CD4-positive, alpha-beta T cell treated with Interleukin-17A for 1 hour (primary cell): ENCODE measurements around the gene USP47.
"Not testable (repeated sequence)": the region's sequence is repeated elsewhere in the genome, so short reads cannot be mapped to it uniquely, and the experiment has no call there.

Experiments used
- DNase-seq: peaks from one replicate; pipeline ENCODE4 v3.0.0-alpha.2; 2020

The USP47 gene

DNA sequence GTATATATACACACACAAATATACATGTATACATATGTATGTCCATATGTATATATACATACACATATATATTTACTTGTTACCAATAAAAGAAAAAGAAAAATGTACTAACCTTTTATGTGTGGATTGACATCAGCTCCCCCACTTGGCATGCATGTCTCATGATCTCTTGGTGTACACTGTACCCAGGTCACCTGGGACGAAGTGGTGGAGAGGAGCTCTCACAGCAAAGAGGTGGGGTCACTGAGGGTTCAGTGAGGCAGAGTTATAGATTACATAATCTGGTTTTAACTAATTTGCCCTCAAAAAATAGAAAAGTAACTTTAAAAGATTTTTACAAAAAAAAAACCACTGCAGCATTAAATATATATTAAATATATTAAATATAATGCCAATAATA is 15.5 kb upstream of the USP47 start:
- DNase-seq, result no peak

DNA sequence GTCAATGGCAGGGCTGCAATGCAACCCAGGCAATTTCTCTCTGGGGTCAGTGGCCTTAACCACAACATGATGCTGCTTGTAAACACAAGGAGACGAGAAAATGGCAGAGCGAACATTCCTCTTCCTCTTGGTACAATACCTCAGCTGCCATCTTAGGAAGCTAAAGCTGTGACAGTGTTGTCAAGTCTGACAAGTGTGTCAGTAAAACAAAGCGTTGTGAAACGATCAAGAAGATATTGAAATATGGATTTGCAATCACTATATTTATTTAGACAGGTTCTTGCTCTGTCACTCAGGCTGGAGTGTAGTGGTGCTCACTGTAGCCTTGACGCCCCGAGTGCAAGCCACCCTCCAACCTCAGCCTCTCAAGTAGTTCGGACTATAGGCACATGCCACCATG is 14.5 kb upstream of the USP47 start:
- DNase-seq, result no peak

- not testable (repeated sequence) for DNase-seq
Observed at GRCh38 chr11:11831406-11831805, 10.4 kb upstream of the USP47 start.

DNA sequence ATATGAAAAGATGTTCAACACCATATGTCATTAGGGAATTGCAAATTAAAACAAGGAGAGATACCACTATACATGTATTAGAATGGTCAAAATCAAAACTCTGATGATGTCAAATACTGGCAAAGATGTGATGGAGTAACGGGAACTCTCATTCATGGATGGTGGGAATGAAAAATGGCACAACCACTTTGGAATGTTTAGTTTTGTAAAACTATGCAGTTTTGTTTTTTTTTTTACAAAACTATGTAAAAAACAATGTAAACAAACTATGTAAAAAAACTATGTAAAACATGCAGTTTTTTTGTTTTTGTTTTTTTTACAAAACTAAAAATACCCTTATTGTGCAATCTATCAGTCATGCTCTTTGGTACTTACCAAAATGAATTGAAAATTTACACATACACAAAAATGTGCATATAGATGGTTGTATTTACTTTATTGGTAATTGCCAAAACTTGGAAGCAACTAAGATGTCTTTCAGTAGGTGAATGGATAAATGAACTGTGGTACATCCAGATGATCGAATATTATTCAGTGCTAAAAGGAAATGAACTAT is 5.0 kb upstream of the USP47 start:
- no peak for DNase-seq

- no peak for DNase-seq
Observed at GRCh38 chr11:11839718-11840117, 2.1 kb upstream of the USP47 start.

- DNase-seq, result no peak
Observed at GRCh38 chr11:11841116-11841722, 553 bp upstream of the USP47 start.

GRCh38 chr11:11842421-11843008 is 743 bp downstream of the USP47 start:
- DNase-seq, result peak; percentile 77

DNA sequence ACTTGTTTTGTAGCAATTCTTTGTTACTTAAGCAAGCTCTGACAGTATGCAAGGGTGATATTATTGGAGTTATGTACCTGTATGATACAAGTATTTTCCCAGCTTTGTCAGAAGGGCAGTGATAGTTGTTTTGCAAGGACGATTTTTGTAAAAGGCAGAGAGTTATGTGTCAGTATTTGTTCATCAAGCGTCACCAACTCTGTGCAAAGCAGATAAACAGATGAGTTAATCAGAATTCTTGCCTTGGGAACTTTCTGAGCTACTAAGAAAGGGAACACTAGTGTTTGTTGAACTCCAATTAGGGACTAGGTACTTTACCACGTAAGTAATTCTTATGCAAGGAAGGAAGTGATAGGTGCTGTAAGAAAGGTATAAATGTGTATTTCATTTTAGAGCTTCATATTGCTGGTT is 1.4 kb downstream of the USP47 start:
- DNase-seq, result peak; percentile 73

DNA sequence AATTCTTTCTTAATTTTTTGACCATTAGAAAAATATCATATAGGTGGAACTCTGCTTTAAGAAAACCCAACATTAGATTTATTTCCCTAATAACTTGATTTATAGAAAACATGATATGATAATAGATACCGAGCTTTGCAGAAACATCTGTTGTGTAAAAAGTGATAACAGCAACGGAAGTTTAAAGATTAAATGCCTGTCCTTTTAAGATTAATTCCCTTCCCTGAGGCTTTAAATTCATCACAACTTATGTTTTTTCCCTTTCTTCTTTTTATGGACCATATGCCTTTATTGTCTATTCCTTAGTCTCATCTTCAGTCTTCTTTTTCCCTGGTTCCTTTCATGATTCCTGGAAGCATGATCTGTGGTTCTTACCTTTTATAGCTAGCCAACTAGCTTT is 1.9 kb downstream of the USP47 start:
- DNase-seq, result no peak

DNA sequence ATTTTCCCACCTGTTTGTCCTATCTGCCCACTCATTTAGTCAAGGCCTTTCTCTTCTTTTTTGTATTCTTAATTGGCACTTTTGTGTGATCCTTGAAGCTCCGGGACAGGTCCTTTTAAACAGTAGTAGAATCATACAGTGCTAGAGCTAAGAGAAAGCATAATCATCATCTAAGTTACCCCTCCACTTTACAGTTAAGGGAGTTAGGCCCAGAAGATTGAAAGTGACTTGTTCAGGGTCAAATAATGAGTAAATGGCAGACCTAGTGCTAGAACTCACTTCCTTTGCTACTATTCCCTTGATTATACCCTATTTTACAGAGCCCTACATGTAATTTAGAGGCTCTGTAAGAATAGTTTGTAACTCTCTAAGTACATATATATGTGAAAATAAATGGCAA is 2.5 kb downstream of the USP47 start:
- DNase-seq, result no peak

- no peak for DNase-seq
Observed at GRCh38 chr11:11845071-11845470, 3.3 kb downstream of the USP47 start.

DNA sequence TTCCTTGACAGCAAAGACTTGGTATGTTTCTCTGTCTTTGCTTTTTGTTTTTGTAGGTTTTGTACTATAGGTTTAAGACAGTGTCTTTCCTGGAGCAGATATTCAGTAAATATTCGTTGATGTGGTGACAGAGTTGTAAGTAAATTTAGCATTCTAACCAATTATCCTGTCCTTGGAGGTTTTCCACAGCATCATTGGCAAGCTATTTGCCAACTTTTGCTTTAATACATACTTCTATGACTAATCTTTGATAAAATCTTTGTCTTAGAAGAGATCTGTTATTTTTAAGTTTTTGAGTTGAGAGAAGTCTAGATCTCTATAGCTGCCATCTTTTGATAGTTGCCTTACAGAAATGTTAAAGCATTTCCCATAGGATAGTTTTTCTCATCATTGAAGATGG is 3.8 kb downstream of the USP47 start:
- no peak for DNase-seq

DNA sequence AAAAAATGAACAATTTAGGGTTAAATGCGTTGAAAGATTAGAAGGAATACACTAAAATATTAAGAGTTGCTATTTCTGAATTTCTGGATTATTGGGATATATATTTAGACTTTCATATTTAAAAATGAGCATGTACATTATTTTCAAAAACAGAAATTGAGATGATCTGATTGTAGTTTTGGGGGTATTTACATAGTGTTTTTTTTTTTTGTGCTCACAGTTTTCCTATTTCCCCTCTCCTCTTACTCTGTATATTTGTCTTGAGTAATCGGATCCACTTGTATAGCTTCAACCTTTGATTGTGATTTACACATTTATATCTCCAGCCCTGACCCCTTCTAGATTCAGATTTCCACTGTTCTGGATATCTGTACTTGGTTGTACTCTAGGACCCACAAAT is 5.3 kb downstream of the USP47 start:
- no peak for DNase-seq

DNA sequence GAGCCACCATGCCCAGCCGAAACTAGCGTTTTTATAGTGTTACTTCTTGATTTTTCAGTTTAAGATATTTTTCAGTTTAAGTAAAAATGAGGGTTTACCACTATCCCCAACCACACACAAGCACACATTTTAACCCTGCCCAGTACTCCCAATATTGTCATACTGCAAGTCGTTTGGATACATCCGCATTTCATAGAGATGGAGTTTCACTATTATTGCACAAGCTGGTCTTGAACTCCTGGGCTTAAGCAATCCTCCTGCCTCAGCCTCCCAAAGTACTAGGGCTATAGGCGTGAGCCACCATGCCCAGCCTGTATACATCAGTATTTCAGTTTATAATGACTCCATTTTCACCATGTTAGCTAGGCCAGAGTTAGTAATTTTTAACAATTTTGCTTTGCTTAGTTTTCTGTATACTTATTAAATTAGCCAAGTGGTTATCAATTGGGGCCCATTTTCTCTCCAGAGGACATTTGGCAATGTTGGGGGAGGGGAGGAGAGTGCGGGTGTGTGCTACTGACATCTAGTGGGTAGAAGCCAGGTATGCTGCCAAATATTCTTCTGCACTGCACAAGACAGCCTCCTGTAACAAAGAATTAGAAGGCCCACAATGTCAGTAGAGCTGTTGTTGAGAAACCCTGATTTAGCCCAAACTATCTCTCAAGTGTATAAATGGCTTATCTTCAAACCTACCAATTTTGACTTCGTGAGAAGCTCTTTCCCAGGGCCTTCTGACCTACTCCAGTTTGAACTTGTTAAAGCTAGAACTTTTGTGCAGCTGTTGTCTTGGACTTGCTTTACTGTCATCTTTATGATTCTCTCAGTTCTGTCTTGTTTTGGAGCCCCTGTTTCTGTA is 7.3 kb downstream of the USP47 start:
- DNase-seq, result peak; percentile 81

DNA sequence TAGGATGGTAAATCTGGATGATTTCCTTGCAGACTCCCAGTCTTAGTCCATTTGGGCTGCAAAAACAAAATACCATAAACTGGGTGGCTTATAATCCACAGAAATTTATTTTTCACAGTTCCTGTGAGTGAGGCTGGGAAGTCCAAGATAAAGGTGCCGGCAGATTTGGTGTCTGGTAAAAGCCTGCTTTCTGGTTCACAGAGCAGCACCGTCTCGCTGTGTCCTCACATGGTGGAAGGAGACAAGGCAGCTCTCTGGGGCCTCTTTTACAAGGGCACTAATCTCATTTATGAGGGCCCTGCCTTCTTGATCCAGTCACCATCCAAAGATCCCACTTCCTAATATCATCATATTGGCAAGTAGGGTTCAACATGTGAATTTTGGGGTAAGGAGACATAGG is 8.9 kb downstream of the USP47 start:
- no peak for DNase-seq

DNA sequence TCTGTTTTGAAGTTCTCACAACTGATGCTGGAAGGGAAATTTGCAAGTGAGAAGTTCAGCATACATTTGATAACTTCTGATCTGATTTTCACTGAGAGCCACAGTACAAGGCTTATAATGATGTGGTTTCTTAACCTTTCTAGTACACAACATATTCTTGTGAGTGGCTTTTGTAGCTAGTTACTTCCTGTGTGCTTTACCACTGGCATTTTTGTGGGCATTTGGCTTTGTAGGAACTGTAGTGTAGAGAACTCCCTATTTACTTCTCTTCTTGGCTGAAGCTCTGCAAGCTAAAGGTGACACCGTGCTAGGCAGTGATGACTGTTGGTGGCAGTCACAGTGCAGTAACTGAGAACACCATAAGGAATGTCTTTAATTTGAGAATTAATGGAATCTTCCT is 14.9 kb downstream of the USP47 start:
- DNase-seq, result peak; percentile 65

GRCh38 chr11:11857769-11858168 is 16.0 kb downstream of the USP47 start:
- peak; percentile 75 for DNase-seq

DNA sequence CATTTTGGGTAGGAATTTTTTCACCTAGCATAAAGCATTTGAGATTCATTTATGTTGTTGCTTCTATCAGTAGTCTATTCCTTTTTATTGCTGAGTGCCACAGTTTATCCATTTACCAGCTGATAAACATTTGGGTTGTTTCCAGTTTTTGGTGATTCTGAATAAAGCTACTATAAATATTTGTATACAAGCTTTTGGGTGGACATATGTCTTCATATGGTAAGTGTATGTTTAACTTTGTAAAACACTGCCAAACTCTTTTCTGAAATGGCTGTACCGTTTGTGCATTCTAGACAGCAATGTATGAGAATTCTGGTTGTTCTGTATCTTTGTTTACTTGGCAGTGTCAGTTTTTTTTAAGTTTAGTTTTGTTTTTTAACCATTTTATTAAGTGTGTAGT is 16.9 kb downstream of the USP47 start:
- DNase-seq, result no peak

- no peak for DNase-seq
Observed at GRCh38 chr11:11860103-11860979, 18.6 kb downstream of the USP47 start.

- DNase-seq, result no peak
Observed at GRCh38 chr11:11862999-11863398, 21.2 kb downstream of the USP47 start.

GRCh38 chr11:11864332-11864731 is 22.6 kb downstream of the USP47 start:
- no peak for DNase-seq

GRCh38 chr11:11864803-11865202 is 23.0 kb downstream of the USP47 start:
- DNase-seq, result no peak

DNA sequence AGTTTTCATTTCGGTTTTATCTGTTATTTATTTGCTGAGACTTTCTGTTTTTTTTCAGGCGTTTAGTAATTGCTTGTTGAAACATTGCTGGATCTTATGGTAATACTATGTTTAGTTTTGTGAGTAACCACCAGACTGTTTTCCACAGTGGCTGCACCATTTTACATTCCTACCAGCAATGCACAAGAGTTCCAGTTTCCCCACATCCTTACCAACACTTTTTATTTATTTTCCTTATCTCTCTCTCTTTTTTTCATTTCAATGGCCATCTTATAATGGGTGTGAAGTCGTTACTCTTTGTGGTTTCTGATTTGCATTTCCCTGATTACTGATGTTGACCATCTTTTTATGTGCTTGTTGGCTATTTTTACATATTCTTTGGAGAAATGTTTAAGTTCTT is 23.7 kb downstream of the USP47 start:
- no peak for DNase-seq
